ENCODE results near the gene CDCA8.
A peak's percentile ranks its signal among the peaks of the same experiment; 100 is the strongest.

Gene CDCA8

DNA sequence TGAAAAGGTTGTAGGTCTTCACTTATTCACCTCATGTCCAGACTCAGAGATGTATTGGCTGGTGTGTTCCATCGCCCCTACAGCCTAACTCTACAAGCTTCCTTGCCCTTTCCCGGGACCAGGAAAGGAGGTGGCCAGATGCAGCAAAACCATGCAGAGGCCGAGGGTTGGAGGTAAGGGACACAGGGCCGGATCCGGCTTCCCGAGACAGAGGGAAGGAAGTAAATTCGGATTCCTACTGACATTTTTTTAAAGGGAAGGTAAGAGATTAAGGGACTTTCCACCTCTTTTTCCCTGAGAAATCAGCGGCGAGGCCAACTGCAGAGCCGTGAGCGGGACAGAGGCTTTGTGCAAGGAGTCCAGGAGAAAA is 59.9 kb downstream of the CDCA8 start:
- Histone ChIP-seq H3K27ac (ENCODE audit: low read depth, low read length) (no peak overlapping the region), H4K20me1 (ENCODE audit: control insufficient read depth, insufficient read depth, low read depth, low read length) (no peaks in the 10 kb centered on the region), H3K9me3 (ENCODE audit: control insufficient read depth, insufficient read depth, low read length) (no peaks in the 10 kb centered on the region), H3K4me3 (ENCODE audit: low read length) (no peak overlapping the region), H3K9me2 (replicated peaks; ENCODE audit: control insufficient read depth, low read length) (no peaks in the 10 kb centered on the region), H3F3A (ENCODE audit: control insufficient read depth, insufficient read depth) (no peaks in the 10 kb centered on the region), H3K36me3 (ENCODE audit: control insufficient read depth, low read length) (no peaks in the 10 kb centered on the region), H3K27me3 (ENCODE audit: control insufficient read depth, low read length) (peaks cover 34% of the 10 kb centered on the region), H3K4me1 (ENCODE audit: control insufficient read depth, low read length) (no peaks in the 10 kb centered on the region), H3K4me2 (ENCODE audit: low read length) (peak overlapping the region; percentile 7), H3K79me2 (ENCODE audit: control insufficient read depth, low read length) (no peaks in the 10 kb centered on the region)
- TF ChIP-seq, protein P1, sequence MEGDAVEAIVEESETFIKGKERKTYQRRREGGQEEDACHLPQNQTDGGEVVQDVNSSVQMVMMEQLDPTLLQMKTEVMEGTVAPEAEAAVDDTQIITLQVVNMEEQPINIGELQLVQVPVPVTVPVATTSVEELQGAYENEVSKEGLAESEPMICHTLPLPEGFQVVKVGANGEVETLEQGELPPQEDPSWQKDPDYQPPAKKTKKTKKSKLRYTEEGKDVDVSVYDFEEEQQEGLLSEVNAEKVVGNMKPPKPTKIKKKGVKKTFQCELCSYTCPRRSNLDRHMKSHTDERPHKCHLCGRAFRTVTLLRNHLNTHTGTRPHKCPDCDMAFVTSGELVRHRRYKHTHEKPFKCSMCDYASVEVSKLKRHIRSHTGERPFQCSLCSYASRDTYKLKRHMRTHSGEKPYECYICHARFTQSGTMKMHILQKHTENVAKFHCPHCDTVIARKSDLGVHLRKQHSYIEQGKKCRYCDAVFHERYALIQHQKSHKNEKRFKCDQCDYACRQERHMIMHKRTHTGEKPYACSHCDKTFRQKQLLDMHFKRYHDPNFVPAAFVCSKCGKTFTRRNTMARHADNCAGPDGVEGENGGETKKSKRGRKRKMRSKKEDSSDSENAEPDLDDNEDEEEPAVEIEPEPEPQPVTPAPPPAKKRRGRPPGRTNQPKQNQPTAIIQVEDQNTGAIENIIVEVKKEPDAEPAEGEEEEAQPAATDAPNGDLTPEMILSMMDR (IDR thresholded peaks at IDR 0.05; ENCODE audit: low read depth, low read length, poor library complexity, severe bottlenecking): no peak
- TF ChIP-seq EZH2phosphoT487 (IDR thresholded peaks at IDR 0.05; ENCODE audit: borderline replicate concordance, low read length): no peak

DNA sequence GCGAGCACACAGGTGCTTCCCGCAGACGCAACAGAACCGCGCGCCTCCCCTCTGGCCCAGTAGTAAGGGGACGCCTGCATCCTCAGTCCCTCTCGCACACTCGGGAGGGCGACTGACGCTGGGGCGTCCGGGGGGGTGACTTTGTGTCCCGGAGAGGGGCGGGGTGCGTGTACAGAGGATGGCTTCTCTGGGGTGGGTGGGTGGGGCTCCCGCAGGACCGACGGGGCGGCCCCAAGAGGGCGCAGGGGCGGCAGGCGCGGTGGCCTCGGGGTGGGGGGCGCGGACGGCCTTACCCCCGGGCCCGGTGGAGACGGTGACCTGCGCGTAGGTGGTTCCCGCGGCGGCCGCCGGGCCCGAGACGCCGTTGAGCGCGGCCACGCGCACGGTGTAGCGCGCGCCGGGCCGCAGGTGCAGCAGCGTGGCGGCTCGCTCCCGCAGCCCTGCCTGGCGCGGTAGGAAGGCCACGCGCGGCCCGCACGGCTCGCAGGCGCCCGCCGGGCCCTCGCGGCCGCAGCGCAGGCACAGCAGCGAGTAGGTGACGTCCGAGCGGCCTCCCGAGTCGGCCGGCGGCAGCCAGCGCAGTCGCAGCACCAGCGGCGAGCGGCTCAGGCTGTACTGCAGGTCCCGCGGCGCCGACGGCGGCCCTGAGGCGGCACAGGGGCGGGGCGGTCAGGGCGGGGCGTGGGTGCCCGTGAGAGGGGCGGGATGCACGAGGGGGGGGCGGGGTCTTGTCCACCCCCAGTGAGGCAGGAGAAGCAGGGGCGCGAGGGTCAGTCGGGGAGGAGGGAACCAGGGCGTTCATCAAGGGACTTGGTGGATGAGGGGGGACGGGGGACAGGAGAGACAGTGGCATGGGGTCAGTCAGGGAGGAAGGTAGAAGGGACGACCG is 60.5 kb downstream of the CDCA8 start:
- no peaks in the 10 kb centered on the region for H3K36me3 ChIP-seq (ENCODE audit: control insufficient read depth, low read length)
- no peaks in the 10 kb centered on the region for H3F3A ChIP-seq (ENCODE audit: control insufficient read depth, insufficient read depth)
- peak overlapping the region; percentile 41 for H3K4me3 ChIP-seq (ENCODE audit: low read length)
- H4K20me1 ChIP-seq (ENCODE audit: control insufficient read depth, insufficient read depth, low read depth, low read length): no peaks in the 10 kb centered on the region
- no peaks in the 10 kb centered on the region for H3K79me2 ChIP-seq (ENCODE audit: control insufficient read depth, low read length)
- peaks cover 39% of the 10 kb centered on the region for H3K27me3 ChIP-seq (ENCODE audit: control insufficient read depth, low read length)
- no peaks in the 10 kb centered on the region for H3K9me2 ChIP-seq (replicated peaks; ENCODE audit: control insufficient read depth, low read length)
- peak overlapping the region; percentile 49 for H3K4me2 ChIP-seq (ENCODE audit: low read length)
- no peak for TF ChIP-seq EZH2phosphoT487 (IDR thresholded peaks at IDR 0.05; ENCODE audit: borderline replicate concordance, low read length)
- no peaks in the 10 kb centered on the region for H3K9me3 ChIP-seq (ENCODE audit: control insufficient read depth, insufficient read depth, low read length)
- no peak overlapping the region for H3K27ac ChIP-seq (ENCODE audit: low read depth, low read length)
- no peaks in the 10 kb centered on the region for H3K4me1 ChIP-seq (ENCODE audit: control insufficient read depth, low read length)

DNA sequence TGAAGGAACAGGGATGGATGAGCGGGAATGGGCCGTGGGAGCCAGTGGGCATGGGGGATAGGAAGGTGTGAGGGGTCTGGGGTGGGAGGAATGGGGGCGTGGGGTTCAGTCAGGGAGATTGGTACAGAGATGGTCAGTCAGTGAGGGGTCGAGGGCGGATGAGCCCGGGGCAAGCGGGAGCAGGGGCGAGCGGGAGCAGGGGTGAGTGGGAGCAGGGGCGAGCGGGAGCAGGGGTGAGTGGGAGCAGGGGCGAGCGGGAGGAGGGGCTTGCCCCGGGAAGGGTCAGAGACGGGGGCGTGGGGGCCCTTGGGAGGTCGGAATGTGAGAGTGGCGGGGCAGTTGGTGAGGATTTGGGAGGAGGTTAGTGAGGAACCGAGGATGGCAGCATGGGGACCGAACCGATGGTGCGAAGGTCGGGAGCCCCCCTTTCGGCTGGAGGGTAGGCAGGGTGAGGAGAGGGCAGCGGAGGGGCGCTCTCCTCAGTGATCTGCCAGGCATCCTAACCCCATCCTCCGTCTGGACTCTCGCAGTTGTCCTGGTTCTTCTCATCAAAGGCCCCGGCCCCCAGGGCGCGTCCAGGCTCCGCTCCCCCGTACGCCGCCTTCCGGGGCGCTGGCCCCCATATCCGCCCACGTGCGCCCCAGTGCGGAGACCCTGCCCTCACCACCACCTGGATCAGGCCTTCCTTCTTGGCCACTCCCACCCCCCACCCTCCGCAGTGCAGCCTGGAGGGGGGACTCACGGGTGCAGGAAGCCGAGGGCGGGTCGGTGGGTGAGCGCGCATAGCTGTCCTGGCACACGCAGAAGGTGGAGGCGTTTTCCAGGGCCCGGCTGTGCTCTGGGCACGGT is 61.4 kb downstream of the CDCA8 start:
- no peaks in the 10 kb centered on the region for H3K36me3 ChIP-seq (ENCODE audit: control insufficient read depth, low read length)
- H3K79me2 ChIP-seq (ENCODE audit: control insufficient read depth, low read length): no peaks in the 10 kb centered on the region
- H3K9me3 ChIP-seq (ENCODE audit: control insufficient read depth, insufficient read depth, low read length): no peaks in the 10 kb centered on the region
- H3K27me3 ChIP-seq (ENCODE audit: control insufficient read depth, low read length): peaks cover 48% of the 10 kb centered on the region
- no peaks in the 10 kb centered on the region for H3F3A ChIP-seq (ENCODE audit: control insufficient read depth, insufficient read depth)
- no peak overlapping the region for H3K27ac ChIP-seq (ENCODE audit: low read depth, low read length)
- H3K4me3 ChIP-seq (ENCODE audit: low read length): peak overlapping the region; percentile 41
- H3K4me2 ChIP-seq (ENCODE audit: low read length): peak overlapping the region; percentile 49
- H3K4me1 ChIP-seq (ENCODE audit: control insufficient read depth, low read length): no peaks in the 10 kb centered on the region
- no peaks in the 10 kb centered on the region for H3K9me2 ChIP-seq (replicated peaks; ENCODE audit: control insufficient read depth, low read length)
- TF ChIP-seq, protein P1 (IDR thresholded peaks at IDR 0.05; ENCODE audit: low read depth, low read length, poor library complexity, severe bottlenecking): no peak
- no peak for TF ChIP-seq EZH2phosphoT487 (IDR thresholded peaks at IDR 0.05; ENCODE audit: borderline replicate concordance, low read length)
- no peaks in the 10 kb centered on the region for H4K20me1 ChIP-seq (ENCODE audit: control insufficient read depth, insufficient read depth, low read depth, low read length)
